KG1 (cell line): Measurements from ENCODE around the gene CAST.
A peak's percentile ranks its signal among the peaks of the same experiment; 100 is the strongest.

Source experiments
- DNase-seq: peaks from one replicate; lab custom pipeline; 2025; lab: John Stamatoyannopoulos, UW

Gene CAST

DNA sequence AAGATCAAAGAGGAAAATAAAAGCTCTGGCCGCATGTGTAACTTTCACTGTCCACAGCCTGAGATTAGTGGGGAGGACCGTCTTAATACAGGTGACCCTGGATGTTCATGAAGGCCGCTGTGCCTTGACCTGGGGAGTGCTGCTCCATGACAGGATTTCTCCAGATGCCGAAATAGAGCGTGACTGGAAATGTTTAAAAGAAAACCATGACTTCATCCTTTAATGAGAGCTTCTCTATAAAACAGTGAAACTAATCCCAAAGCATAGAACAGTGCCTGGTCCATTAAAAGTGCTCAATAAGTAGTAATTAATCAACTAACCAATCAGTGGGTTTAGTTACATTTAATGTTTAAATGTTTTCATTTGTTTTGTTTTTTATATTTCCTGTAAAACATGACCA, 82.8 kb downstream of the CAST start:
- no peak for DNase-seq

DNA sequence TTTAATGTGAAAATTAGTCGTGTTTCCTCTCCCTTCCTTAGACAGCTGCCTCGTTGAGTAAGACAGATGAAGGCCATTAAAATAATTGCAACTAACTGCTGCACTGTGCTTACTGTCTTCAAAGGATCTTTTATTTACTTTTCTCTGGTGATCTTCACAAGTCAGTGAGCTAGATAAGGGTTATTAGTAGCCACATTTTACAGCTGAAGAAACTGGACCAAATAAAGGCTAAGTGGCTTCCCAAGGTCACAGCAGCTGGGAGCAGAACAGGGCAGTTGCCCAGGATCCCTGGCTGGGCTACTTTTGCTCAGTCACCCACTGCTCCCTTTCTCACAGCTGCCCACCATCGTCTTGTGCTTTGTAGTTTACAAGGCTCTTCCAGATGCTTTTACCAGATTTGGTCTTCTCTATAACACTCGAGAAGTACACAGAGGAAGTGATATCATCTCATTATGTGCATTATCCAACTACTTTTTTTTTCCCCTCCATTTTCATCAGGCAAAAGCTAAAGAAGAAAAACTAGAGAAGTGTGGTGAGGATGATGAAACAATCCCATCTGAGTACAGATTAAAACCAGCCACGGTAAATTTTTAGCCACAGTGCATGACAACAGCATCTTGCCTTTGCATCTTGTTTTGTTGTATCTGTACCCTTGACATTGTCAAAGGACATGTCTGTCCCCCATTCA, 83.8 kb downstream of the CAST start:
- no peak for DNase-seq

- no peak for DNase-seq
These were observed 85.5 kb downstream of the CAST start for GRCh38 chr5:96747720-96748119.

- DNase-seq: no peak
These were observed 88.1 kb downstream of the CAST start for GRCh38 chr5:96750110-96750822.

GRCh38 chr5:96751203-96752169, 89.3 kb downstream of the CAST start:
- no peak for DNase-seq

DNA sequence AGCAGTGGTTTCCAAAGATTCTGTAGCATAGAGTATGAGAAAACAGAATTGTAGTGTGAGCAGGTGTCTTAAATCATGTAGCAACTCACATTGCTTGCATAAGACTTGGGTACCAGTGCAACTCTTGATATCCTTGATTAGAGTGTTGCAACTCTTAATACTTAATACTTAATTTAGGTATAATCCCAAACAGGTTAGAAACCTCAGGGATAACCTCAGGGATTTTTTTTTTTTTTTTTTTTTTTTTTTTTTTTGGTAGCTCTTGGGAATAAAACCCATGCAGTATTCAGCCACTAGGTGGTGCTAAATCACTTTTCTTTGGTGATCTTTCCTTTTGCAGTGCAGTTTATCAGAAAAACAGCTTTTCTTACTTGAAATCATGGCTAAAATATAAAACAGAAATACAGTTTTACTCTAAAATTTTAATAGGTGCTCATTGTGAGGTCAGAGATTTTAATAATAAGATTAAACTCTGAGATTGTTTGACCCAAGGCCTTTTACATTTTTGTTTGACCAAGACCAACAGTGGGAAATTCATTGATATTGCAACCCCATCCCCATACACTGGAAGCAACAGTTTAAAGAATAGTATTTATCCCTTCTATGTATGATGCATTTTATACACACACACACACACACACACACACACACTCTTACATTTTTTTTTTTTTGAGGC, 90.3 kb downstream of the CAST start:
- peak; percentile 9 for DNase-seq

GRCh38 chr5:96753017-96753397, 90.8 kb downstream of the CAST start:
- DNase-seq: no peak

DNA sequence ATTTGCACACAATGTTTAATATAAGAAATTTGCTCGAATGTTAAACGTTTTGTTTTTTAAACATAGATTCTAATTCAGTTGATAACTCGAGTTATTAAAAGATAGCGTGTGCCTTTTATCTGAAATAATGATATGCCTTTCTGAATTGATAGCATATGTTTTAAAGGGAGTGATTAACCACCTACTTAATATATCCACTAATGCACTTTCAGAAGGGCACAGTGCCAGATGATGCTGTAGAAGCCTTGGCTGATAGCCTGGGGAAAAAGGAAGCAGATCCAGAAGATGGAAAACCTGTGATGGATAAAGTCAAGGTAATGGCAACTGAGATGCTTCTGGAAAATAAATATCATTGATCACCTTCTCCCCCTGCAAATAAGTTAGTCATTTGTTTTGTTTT, 91.7 kb downstream of the CAST start:
- no peak for DNase-seq

DNA sequence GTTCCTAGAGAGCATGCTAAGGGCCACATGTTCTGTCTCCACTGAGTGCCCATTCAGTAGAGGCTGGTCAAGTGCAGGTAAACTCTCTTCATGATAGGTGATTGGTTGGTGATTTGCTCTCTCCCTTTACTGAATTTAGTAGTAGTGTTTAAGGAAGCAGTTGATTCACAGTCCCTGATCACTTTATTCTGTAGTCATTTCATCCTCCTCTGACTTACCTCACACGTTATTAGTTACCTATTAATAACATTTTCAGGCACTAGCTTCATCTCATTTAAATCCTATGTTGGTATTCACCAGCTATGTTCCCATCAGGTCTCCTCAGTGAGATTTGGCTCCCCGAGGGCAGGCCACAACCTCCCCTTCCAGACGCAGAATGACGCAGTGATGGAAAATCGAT, 93.7 kb downstream of the CAST start:
- no peak for DNase-seq

DNA sequence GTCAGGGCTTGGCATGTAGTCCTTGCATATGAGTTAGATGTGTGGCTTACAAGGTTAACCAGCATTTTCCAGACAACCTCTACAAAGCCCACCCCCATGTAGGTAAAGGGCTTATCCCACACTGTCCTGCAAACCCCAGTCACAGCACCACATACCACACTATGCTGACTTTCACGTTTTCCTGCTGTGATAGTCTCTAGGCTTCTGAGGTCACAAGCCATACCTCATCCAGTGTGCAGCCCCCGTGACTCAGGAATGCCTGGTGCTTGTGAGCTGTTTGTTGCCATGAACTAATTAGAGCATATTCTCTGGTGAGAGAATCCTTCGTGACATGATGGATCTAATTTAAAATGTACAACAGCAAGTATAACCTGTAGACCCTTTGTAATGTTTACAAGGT, 94.8 kb downstream of the CAST start:
- DNase-seq: no peak

- no peak for DNase-seq
These were observed 96.4 kb downstream of the CAST start for GRCh38 chr5:96758621-96759020.

GRCh38 chr5:96761618-96762017, 99.4 kb downstream of the CAST start:
- DNase-seq: no peak

- DNase-seq: no peak
These were observed 100.8 kb downstream of the CAST start for GRCh38 chr5:96763026-96763425.

GRCh38 chr5:96765043-96765442, 102.9 kb downstream of the CAST start:
- DNase-seq: no peak

DNA sequence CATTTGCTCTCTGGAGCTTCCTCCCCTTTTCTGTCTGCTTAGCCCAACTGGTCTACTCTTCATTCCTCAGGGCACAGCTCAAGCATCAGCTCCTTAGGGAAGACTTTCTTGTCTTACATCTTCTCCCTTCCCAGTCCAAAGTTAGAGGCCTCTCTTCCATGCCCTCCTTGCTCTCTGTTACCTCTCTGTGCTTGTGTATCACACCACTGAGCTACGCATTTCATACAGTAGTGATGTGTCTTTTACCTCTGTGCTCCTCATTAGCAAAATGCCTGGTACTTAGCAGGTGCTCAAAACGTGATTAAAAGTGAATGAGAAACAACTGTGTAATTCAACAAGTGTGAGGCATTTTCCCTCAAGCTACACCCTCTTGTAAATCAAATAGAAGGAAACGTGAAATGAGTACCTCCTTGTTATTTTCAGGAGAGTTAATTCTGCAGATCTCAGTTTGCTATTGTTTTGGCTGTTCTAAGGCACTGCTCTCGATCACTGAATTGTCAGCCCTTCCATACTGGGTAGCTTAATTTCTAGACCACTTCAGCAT, 106.6 kb downstream of the CAST start:
- DNase-seq: no peak

- DNase-seq: no peak
These were observed 109.2 kb downstream of the CAST start for GRCh38 chr5:96771395-96771794.

GRCh38 chr5:96772111-96772510, 109.9 kb downstream of the CAST start:
- DNase-seq: no peak

DNA sequence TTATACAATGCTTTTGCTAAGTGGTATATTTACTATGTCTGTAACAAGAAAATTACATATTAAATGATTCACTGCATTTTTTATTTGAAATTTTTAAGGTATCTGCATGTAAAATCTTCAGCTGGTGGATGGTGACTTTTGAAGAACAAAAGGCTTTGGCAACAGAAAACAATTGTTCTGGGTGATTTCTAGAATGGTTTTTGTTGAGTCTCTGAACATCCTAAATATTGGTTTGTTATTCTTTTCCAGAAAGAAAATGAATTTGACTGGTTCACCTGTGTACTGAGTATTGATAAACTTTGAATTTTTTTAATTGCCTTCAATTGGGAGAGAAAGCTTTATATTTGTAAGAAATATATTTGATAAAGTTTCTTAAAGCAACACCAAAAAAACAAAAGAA, 110.4 kb downstream of the CAST start:
- no peak for DNase-seq

DNA sequence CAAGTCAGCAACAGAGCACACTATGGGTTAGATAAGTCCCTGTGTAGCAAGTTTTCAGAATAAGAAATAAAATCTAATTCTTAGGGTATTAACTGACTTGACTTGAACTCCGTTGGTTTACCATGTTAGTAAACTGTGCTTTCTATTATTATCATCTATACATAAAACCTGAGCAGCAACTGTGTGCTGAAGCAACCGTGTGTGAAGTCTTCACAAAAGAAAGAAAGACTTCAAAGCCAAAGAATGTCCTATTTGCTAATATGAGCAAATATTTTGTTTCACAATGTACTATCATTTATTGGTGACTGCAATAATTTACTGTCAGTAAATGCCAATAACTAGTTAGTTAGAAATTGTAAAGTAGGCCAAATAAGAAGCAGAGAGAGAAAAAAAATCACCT, 112.9 kb downstream of the CAST start:
- no peak for DNase-seq

DNA sequence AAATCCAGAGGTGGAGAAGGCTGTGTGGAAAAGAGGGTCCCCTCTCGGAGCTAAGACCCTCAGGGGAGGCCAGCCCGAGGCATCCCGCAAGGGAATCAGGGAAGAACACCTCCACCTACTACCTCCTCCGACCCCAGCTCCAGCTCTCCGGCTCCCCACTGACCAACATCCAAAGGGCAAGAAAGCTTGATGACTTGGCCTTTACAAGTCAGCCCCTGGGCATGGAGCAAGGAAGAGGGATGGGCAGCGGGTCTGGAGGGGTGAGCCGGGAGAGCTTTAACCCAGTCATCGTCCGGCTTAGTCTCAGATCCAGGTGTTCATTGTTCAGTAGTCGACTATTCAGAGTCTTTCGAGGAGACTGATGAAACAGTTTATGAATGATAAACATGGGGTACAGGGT, 113.5 kb downstream of the CAST start:
- no peak for DNase-seq

GRCh38 chr5:96776621-96777020, 114.4 kb downstream of the CAST start:
- DNase-seq: no peak

- no peak for DNase-seq
These were observed 116.2 kb downstream of the CAST start for GRCh38 chr5:96778409-96778808.
